ENCODE results near the gene YAE1. TPM values are rescaled to one million over a fixed set of nuclear protein-coding genes. Genes with fewer than 3 reads are reported as not detected.

YAE1 gene
- total RNA-seq, 1 donor from 2014 or later = 27.8 TPM

GRCh38 chr7:39531818-39532217, 34.4 kb upstream of the YAE1 start:
- Mint-ChIP-seq H3K36me3 (ENCODE audit: low read depth, unreplicated experiment) (no peaks in the 10 kb centered on the region), H3K27me3 (ENCODE audit: low read depth, unreplicated experiment) (peaks cover 16% of the 10 kb centered on the region), H3K9me3 (ENCODE audit: unreplicated experiment) (peaks cover 2% of the 10 kb centered on the region), H3K4me1 (ENCODE audit: low read depth, unreplicated experiment) (peaks cover 2% of the 10 kb centered on the region), H3K27ac (ENCODE audit: unreplicated experiment) (no peak overlapping the region), H3K4me3 (ENCODE audit: unreplicated experiment) (no peak overlapping the region)
- Histone ChIP-seq H3K4me1 (ENCODE audit: insufficient read depth, low read length) (no peaks in the 10 kb centered on the region), H2AFZ (ENCODE audit: low read depth, low read length) (no peak overlapping the region), H3K79me2 (ENCODE audit: insufficient read depth, low read length) (no peaks in the 10 kb centered on the region), H3K27ac (ENCODE audit: low read depth, low read length) (no peak overlapping the region), H3K36me3 (ENCODE audit: insufficient read depth, low read length) (no peaks in the 10 kb centered on the region), H3K4me3 (ENCODE audit: insufficient read depth, low read depth, low read length) (no peak overlapping the region), H3K4me2 (ENCODE audit: low read length) (no peak overlapping the region), H3K9me3 (ENCODE audit: insufficient read depth, low read depth, low read length) (no peaks in the 10 kb centered on the region), H4K20me1 (ENCODE audit: insufficient read depth, low read length) (no peaks in the 10 kb centered on the region), H3K27me3 (ENCODE audit: insufficient read depth, low read length) (peaks cover 4% of the 10 kb centered on the region), H3K9ac (ENCODE audit: low read length) (no peak overlapping the region)
- TF ChIP-seq EZH2 (IDR thresholded peaks at IDR 0.05; ENCODE audit: insufficient read depth, low read length) (no peak), CTCF (IDR thresholded peaks at IDR 0.05; ENCODE audit: insufficient read depth, low read depth, low read length) (no peak)
- DNase-seq (ENCODE audit: low read depth) (no peak), FAIRE-seq (no peak)

- H3K79me2 ChIP-seq (ENCODE audit: insufficient read depth, low read length) = no peaks in the 10 kb centered on the region
- H2AFZ ChIP-seq (ENCODE audit: low read depth, low read length) = no peak overlapping the region
- no peak overlapping the region for H3K27ac ChIP-seq (ENCODE audit: low read depth, low read length)
- H3K9ac ChIP-seq (ENCODE audit: low read length) = no peak overlapping the region
- Mint-ChIP-seq H3K4me3 (ENCODE audit: unreplicated experiment) (no peak overlapping the region), H3K4me1 (ENCODE audit: low read depth, unreplicated experiment) (peaks cover 6% of the 10 kb centered on the region), H3K36me3 (ENCODE audit: low read depth, unreplicated experiment) (no peaks in the 10 kb centered on the region), H3K9me3 (ENCODE audit: unreplicated experiment) (peaks cover 2% of the 10 kb centered on the region), H3K27ac (ENCODE audit: unreplicated experiment) (no peak overlapping the region), H3K27me3 (ENCODE audit: low read depth, unreplicated experiment) (peaks cover 16% of the 10 kb centered on the region)
- FAIRE-seq = no peak
- no peaks in the 10 kb centered on the region for H4K20me1 ChIP-seq (ENCODE audit: insufficient read depth, low read length)
- no peaks in the 10 kb centered on the region for H3K36me3 ChIP-seq (ENCODE audit: insufficient read depth, low read length)
- no peaks in the 10 kb centered on the region for H3K4me1 ChIP-seq (ENCODE audit: insufficient read depth, low read length)
- DNase-seq (ENCODE audit: low read depth) = no peak
- peaks cover 4% of the 10 kb centered on the region for H3K27me3 ChIP-seq (ENCODE audit: insufficient read depth, low read length)
- TF ChIP-seq CTCF (IDR thresholded peaks at IDR 0.05; ENCODE audit: insufficient read depth, low read depth, low read length) (no peak), EZH2 (IDR thresholded peaks at IDR 0.05; ENCODE audit: insufficient read depth, low read length) (no peak)
- no peaks in the 10 kb centered on the region for H3K9me3 ChIP-seq (ENCODE audit: insufficient read depth, low read depth, low read length)
- H3K4me2 ChIP-seq (ENCODE audit: low read length) = no peak overlapping the region
- H3K4me3 ChIP-seq (ENCODE audit: insufficient read depth, low read depth, low read length) = no peak overlapping the region
Measured at GRCh38 chr7:39532832-39533231, 33.4 kb upstream of the YAE1 start.

- no peaks in the 10 kb centered on the region for H3K36me3 Mint-ChIP-seq (ENCODE audit: low read depth, unreplicated experiment)
- Histone ChIP-seq H2AFZ (ENCODE audit: low read depth, low read length) (no peak overlapping the region), H3K79me2 (ENCODE audit: insufficient read depth, low read length) (no peaks in the 10 kb centered on the region), H3K27me3 (ENCODE audit: insufficient read depth, low read length) (peaks cover 4% of the 10 kb centered on the region), H3K4me3 (ENCODE audit: insufficient read depth, low read depth, low read length) (no peak overlapping the region), H3K9me3 (ENCODE audit: insufficient read depth, low read depth, low read length) (no peaks in the 10 kb centered on the region), H4K20me1 (ENCODE audit: insufficient read depth, low read length) (no peaks in the 10 kb centered on the region), H3K36me3 (ENCODE audit: insufficient read depth, low read length) (no peaks in the 10 kb centered on the region), H3K4me2 (ENCODE audit: low read length) (no peak overlapping the region), H3K4me1 (ENCODE audit: insufficient read depth, low read length) (no peaks in the 10 kb centered on the region), H3K27ac (ENCODE audit: low read depth, low read length) (no peak overlapping the region), H3K9ac (ENCODE audit: low read length) (no peak overlapping the region)
- FAIRE-seq (no peak), DNase-seq (ENCODE audit: low read depth) (no peak)
- TF ChIP-seq CTCF (IDR thresholded peaks at IDR 0.05; ENCODE audit: insufficient read depth, low read depth, low read length) (no peak), EZH2 (IDR thresholded peaks at IDR 0.05; ENCODE audit: insufficient read depth, low read length) (no peak)
- H3K27me3 Mint-ChIP-seq (ENCODE audit: low read depth, unreplicated experiment) = peaks cover 16% of the 10 kb centered on the region
- H3K9me3 Mint-ChIP-seq (ENCODE audit: unreplicated experiment) = peaks cover 2% of the 10 kb centered on the region
- no peak overlapping the region for H3K27ac Mint-ChIP-seq (ENCODE audit: unreplicated experiment)
- H3K4me3 Mint-ChIP-seq (ENCODE audit: unreplicated experiment) = no peak overlapping the region
- H3K4me1 Mint-ChIP-seq (ENCODE audit: low read depth, unreplicated experiment) = peaks cover 4% of the 10 kb centered on the region
Measured at GRCh38 chr7:39534599-39534998, 31.6 kb upstream of the YAE1 start.

All from astrocyte (in vitro differentiated cells and primary cell).